GM21737 (cell line): ENCODE data around the gene TIMM10B.

Source experiments
- ATAC-seq: cut with Tn5 transposase; IDR thresholded peaks from one replicate; pipeline ENCODE4 v1.9.1; 2021; ENCODE audit warnings: mild to moderate bottlenecking, moderate library complexity; ENCODE audit not compliant: unreplicated experiment

The TIMM10B gene

GRCh38 chr11:6481012-6481923 is at the start of gene TIMM10B, which contains the start of gene ARFIP2:
Gene TIMM10B (plus strand): TSS chr11:6481501. CDS start chr11:6481517, 16 bp downstream.
Gene ARFIP2 (minus strand): TSS chr11:6481331. CDS start chr11:6480421, 910 bp downstream.
- ATAC-seq: peak; percentile 99

GRCh38 chr11:6431861-6432260 is 49.4 kb upstream of the TIMM10B start:
- ATAC-seq: no peak

- no peak for ATAC-seq
These were observed 47.2 kb upstream of the TIMM10B start for GRCh38 chr11:6433998-6434660.

- no peak for ATAC-seq
These were observed 43.9 kb upstream of the TIMM10B start for GRCh38 chr11:6437423-6437822.

DNA sequence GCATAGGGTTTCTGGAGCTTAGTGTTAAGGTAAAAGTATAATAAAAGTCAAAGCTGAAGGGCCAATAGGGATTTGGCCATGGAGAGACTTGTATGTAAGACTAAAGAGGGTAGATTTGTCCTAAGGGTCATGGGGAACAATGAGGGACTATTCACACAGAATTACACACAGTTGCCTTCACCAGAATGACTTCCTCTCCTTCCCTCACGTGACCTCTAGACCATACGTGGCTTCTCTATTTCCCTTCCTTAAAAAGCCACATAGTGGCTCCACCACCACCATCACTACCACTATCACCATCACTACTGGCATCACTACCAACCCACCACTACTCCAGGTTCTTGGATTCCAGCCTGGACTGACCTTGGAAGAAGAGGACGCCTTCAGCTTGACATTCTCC is 43.3 kb upstream of the TIMM10B start:
- no peak for ATAC-seq

DNA sequence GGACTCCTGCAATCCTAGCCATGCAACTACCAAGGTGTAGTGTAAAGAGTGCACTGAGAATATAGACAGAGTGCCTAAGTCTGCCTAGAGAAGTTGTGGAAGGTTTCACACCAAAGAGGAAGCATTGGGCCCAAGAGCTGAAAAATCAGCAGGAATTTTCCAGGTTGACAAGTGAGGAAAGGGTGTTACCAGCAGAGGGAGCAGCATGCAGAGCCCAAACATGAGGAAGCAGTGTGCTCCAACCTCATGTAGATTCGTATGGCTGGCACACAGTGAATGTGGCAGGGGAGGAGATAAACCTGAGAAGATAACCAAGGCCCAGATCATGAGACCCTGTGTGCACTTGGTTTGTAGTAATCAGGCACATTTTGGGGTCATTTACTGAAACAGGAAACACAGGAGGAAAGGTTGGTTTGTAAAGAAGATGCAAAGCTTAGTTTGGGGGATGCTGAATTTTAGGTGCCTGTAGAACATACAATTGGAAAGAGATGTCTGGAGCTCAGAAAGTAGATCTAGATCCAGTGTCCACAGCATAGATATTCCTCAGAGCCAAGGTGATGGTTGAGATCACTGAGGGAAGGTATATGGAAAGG is 42.2 kb upstream of the TIMM10B start:
- no peak for ATAC-seq

DNA sequence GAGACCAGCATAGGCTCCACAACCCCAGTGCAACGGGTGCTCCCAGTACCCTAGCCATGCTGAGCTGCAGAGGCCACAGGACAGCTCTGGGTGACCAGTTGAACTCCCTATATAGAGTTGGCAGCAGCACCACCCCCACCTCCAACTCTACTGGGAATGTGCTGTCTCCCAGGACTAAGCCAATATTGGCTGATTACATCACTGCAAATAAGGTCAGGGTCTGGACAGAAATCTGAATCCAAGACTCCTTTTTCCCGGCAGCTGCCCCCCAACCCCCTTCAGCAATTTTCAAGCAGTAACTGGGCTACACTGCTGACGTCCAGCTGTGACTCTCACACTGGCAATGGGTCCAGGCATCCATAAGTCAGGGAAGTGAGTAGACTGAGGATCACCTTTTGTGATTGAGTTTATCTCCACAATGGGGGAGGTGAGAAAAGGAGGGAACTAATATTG is 40.4 kb upstream of the TIMM10B start, which contains the start of gene HPX:
TSS of gene HPX (minus strand) at position 82 of the 453 bp plus-strand sequence. CDS start at position 58, 24 bp downstream.
- no peak for ATAC-seq

GRCh38 chr11:6442441-6442840 is 38.9 kb upstream of the TIMM10B start:
- ATAC-seq: no peak

GRCh38 chr11:6443269-6444003 is 37.9 kb upstream of the TIMM10B start:
- peak; percentile 61 for ATAC-seq

- no peak for ATAC-seq
These were observed 32.7 kb upstream of the TIMM10B start for GRCh38 chr11:6448574-6448973.

DNA sequence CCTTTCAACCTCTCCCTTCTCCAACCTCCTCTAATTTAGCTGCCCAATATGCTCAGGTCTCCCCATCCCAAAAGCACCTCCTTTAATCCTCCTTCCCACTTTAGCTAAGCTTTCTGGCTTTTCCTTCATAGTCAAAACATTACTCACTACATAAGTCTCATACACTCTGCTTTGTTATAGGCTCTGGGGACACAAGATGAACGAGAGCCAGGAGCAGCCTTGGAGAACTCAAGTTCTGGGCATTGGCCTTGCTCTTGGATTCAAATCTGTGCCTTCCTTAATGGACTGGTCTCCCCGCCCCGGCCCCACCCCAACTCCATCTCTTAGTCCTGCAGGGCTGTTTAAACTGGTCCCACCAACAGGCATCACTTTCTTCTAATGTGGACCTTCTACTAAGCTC is 29.1 kb upstream of the TIMM10B start:
- ATAC-seq: no peak

DNA sequence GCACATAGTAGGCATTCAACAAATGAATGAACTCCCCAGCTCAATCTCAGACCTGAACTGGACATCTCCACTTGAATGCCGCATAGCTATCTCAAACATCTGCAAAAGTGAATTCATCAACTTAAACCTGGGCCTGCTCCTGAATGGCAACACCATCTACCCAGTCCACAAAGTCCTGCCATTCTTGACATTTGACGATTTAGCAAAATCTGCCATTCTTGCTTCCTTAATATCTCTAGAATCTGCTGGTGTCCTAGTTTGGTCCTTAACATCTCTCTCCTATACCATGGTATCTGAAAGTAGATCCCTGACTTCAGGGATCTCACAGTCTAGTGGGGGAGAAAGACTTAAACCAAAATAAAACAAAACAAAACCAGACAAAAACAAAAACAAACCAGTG is 28.1 kb upstream of the TIMM10B start:
- ATAC-seq: no peak

DNA sequence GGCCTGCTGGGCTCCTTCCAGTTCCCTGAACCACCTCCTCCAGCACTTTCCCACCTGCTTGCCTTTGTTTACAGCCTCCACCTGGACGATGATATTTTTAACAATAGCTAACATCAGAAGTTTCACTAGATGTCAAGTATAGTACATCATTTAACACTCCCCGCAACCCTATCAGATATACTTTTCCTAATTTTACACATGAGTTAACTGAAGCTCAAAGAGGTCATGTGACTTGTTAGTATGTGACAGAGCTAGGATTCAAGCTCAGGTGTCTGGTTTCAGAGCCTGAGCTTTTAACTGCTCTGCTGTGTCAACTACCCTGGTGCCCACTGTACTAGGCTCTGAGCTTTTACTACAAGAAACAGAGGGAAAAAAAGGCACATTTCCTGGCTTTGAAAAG is 26.2 kb upstream of the TIMM10B start:
- no peak for ATAC-seq

DNA sequence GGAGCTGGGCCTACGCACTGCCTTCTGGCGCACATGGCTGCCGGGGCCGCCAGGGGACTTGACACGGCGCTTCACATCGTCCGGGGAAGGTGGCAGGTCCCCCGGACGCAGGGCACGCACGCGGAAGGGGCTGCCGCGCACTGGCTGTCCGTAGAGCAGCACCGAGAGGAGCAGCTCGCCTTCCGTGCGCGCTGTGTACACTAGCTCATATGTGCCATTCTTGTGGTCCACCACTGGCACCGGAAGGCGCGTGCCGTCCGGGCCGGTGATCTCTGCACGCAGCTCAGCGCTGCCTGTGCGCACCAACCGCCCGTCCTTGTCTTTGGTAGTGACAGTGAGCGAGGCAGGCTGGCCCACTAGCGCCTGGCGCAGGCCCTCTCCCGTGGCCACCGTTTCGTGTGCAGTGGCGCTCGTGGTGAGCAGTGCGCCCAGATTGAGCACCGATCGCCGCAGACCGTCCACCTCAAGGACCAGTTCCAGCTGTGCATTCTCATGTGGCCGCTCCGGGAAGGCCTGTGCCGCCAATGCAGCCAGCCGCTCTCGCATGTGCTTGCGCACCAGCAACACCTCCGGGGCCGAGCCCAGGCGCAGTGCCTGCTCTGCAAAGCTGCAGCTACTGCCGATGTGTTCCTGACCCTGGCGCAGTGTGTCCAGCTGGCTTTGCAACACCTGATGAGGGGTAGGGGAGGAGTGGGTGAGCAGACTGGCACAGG is 24.8 kb upstream of the TIMM10B start:
- no peak for ATAC-seq

GRCh38 chr11:6457581-6458320 is 23.6 kb upstream of the TIMM10B start:
- ATAC-seq: no peak

DNA sequence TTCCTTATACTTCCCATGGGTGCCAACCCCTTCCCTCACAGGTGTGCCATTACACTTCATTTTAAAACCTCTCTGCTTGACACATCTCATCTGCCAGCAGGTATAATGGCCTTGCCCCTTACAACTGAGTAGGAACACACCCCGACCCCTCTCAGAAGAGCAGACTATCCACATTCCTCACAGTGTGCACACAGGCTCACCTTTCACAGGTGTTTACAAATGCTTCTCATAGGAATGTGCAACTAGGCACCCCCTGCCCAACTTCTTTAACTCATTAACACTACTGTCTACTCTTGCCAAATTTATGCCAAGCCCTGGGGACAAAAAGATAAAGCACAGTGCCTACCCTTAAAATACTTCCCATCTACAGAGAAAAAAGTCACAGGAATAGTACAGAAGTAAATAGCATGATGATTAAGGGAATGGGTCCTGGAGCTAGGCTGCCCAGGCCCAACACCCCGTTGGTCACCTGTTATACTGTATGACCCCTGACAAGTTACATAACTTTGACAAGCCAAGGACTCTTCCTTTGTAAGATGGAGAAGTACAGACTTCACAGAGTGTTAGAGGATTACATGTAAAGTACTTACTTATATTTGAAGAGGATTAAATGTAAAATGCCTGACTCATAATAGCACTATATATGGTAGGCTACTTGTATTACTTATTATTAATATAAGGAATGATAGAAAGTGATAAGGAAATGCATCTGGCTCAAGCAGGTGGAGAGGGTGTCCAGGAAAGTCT is 22.8 kb upstream of the TIMM10B start:
- no peak for ATAC-seq

DNA sequence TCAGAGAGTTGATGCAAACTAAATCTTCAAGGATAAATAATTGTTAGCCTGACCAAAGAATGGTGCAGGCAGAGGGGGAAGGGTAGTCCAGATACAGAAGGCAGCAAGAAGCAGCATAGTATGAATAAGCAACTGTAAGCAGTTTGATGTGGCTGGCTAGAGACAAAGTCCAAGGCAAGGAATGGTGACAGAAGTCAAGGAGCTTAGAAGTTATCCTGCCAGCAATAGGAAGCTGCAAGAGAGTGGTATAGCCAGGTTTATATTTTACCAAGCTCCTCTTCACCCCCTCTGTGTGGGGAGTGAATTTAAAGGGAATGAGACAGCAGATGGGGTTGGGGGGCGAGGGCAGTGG is 22.2 kb upstream of the TIMM10B start:
- ATAC-seq: no peak

DNA sequence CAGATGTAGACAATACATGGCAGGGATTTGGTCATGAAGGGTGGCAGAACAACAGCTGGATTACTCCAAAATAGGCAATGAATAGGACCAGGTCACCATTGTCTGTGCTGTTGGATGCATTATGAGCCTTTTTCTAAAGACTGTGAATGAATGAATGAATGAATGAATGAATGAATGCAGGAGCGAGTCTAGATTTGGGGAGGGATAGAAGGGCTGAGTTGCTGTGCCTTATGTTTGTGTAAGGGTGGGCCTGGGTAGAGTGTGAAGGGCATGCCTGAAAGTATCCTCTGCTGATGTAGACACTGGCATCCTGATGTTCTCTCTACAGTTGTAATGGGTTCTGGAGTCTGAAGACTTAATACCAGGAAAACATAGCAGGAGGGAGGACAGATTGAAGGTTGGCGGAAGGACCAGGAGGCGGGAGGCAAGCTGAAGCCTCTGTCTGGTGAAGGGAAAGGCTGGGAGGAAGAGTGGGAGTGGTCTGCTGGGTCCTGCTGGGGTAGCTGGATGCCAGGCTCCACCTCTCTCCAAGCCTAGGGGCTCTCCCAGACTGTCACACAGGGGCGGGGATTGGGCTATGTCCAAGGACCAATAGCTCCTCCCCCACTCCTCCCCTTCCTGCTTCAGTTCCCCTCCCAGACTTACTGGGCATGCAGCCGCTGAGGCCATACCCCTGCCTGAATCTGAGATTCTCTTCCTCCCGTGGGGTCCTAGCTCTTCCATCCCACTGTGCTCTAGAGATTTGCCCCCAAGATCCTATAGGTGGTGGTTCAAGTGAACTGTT is 12.4 kb upstream of the TIMM10B start:
- ATAC-seq: peak; percentile 54
